OCI-LY7 (cell line): ENCODE data around the gene SRRM4. TPM values are rescaled to one million over a fixed set of nuclear protein-coding genes. Genes with fewer than 3 reads are reported as not detected.

Source experiments
- BruUV-seq: library from RNA; stranded (reverse); fragments of 400-500 nt; replicated peaks from 2 replicates; lab custom pipeline; 2021; lab: Mats Ljungman, UMichigan
- CTCF ChIA-PET: fragments of 300-600 bp; sonication (Branson Sonifier 250); formaldehyde crosslinking; loops from one replicate; lab custom pipeline; 2022; ENCODE audit warnings: antibody characterized with exemption; ENCODE audit not compliant: unreplicated experiment; lab: Charles Lee
- POLR2A ChIA-PET: fragments of 300-600 bp; sonication (Branson Sonifier 250); formaldehyde crosslinking; loops from one replicate; lab custom pipeline; 2022; ENCODE audit warnings: antibody characterized with exemption; lab: Charles Lee
- DNase-seq: peaks from one replicate; pipeline ENCODE4 v3.0.0-alpha.2; 2015; ENCODE audit warnings: low spot score
- H2AFZ ChIP-seq: fragments of 200-600 bp; sonication (generic), shearing (Covaris generic); 2 replicates; pipeline ENCODE4 v1.6.1; 2014; ENCODE audit warnings: mild to moderate bottlenecking, antibody characterized with exemption, low read length, moderate library complexity
- H3K27ac ChIP-seq: fragments of 200-600 bp; sonication (generic); 2 replicates; pipeline ENCODE4 v1.5.1; 2014; ENCODE audit warnings: mixed run types, low read depth, mild to moderate bottlenecking, moderate library complexity, low read length, inconsistent platforms; ENCODE audit not compliant: poor library complexity, severe bottlenecking
- H3K36me3 ChIP-seq: fragments of 200-600 bp; sonication (generic); 2 replicates; pipeline ENCODE4 v1.6.1; 2014; ENCODE audit warnings: mild to moderate bottlenecking, antibody characterized with exemption, low read length, moderate library complexity, mixed read lengths; ENCODE audit not compliant: insufficient read depth
- H3K4me1 ChIP-seq: fragments of 200-600 bp; sonication (generic); 2 replicates; pipeline ENCODE4 v1.5.1; 2014; ENCODE audit warnings: mild to moderate bottlenecking, low read length; ENCODE audit not compliant: insufficient read depth, poor library complexity, severe bottlenecking
- H3K4me2 ChIP-seq: fragments of 200-600 bp; sonication (generic); 2 replicates; pipeline ENCODE4 v1.6.1; 2014; ENCODE audit warnings: mild to moderate bottlenecking, low read length
- H3K4me3 ChIP-seq: fragments of 200-600 bp; sonication (generic); 2 replicates; pipeline ENCODE4 v1.5.1; 2014; ENCODE audit warnings: mild to moderate bottlenecking, low read depth, low read length; ENCODE audit not compliant: poor library complexity, severe bottlenecking
- H3K79me2 ChIP-seq: fragments of 200-600 bp; sonication (generic); 2 replicates; pipeline ENCODE4 v1.6.1; 2016; ENCODE audit warnings: low read depth, mild to moderate bottlenecking, low read length, moderate library complexity, mixed read lengths; ENCODE audit not compliant: insufficient read depth
- H3K9me2 ChIP-seq: fragments of 200-600 bp; sonication (generic); 2 replicates; pipeline ENCODE4 v1.6.1; 2016; ENCODE audit warnings: mild to moderate bottlenecking, low read length, mixed read lengths; ENCODE audit not compliant: insufficient read depth
- H3K9me3 ChIP-seq: fragments of 200-600 bp; sonication (generic); 2 replicates; pipeline ENCODE4 v1.6.1; 2014; ENCODE audit warnings: mild to moderate bottlenecking, mixed run types, low read length, mixed read lengths
- H4K20me1 ChIP-seq: fragments of 200-600 bp; sonication (generic); 2 replicates; pipeline ENCODE4 v1.6.1; 2014; ENCODE audit warnings: mild to moderate bottlenecking, antibody characterized with exemption, low read length, moderate library complexity, mixed read lengths; ENCODE audit not compliant: insufficient read depth
- CTCF ChIP-seq: fragments of 200-600 bp; sonication (generic); conservative IDR thresholded peaks from 2 replicates; pipeline ENCODE4 v1.5.1; 2014; ENCODE audit warnings: mild to moderate bottlenecking, antibody characterized with exemption, low read length, moderate library complexity, mixed read lengths
- EZH2phosphoT487 ChIP-seq: fragments of 200-600 bp; sonication (generic); IDR thresholded peaks from 2 replicates; pipeline ENCODE4 v1.6.1; 2018; ENCODE audit warnings: low read depth, borderline replicate concordance, mild to moderate bottlenecking, mixed run types, antibody characterized with exemption, low read length, moderate library complexity, mixed read lengths
- intact Hi-C: fragments of 100-400 bp; cut with micrococcal nuclease; formaldehyde crosslinking; loops from one replicate; pipeline ENCODE4 v1.10.0; 2022; ENCODE audit not compliant: unreplicated experiment
- total RNA-seq, 2 experiments: library from RNA; depleted of rRNA in 1 of 2; stranded (reverse); fragments of >200 nt in 1 of 2; shearing (Covaris generic) in 1 of 2; gene quantifications; 2 replicates each; pipeline ENCODE4 v1.2.3, GENCODE V29; 2014 to 2022

Gene SRRM4
- total RNA-seq, 2 experiments from 2014 or later = not detected

DNA sequence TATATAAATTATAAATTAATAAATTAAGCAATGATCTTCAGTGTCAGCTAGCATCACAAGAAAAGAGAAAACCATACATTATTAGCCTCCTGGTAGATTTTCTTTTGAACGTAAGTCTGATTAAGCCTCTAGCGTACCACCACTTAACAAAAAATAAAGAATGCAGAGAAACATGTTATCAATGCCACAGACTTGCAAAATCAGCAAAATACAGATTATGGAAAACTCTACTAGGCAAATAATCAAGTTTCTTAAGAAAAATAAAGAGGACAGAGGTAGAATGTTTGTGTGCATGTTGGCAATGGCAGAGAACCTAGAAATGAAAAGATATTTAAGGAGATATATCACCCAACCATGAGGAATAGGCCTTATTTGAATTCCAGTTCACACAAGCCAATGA is 8.4 kb upstream of the SRRM4 start:
- Histone ChIP-seq H3K4me2 (no peak overlapping the region), H3K27ac (no peak overlapping the region), H3K79me2 (no peaks in the 10 kb centered on the region), H2AFZ (no peak overlapping the region), H4K20me1 (no peaks in the 10 kb centered on the region), H3K4me3 (no peak overlapping the region), H3K4me1 (no peaks in the 10 kb centered on the region), H3K9me3 (no peaks in the 10 kb centered on the region), H3K9me2 (no peaks in the 10 kb centered on the region), H3K36me3 (no peaks in the 10 kb centered on the region)
- TF ChIP-seq CTCF (no peak), EZH2phosphoT487 (no peak)
- no TSS peak for BruUV-seq
- CTCF ChIA-PET = no interaction called here
- no peak for DNase-seq
- intact Hi-C loops = loop anchor here (10.0 kb wide), 1 partner anchor 442 kb away; no protein-coding TSS in a partner anchor
- POLR2A ChIA-PET = no interaction called here

DNA sequence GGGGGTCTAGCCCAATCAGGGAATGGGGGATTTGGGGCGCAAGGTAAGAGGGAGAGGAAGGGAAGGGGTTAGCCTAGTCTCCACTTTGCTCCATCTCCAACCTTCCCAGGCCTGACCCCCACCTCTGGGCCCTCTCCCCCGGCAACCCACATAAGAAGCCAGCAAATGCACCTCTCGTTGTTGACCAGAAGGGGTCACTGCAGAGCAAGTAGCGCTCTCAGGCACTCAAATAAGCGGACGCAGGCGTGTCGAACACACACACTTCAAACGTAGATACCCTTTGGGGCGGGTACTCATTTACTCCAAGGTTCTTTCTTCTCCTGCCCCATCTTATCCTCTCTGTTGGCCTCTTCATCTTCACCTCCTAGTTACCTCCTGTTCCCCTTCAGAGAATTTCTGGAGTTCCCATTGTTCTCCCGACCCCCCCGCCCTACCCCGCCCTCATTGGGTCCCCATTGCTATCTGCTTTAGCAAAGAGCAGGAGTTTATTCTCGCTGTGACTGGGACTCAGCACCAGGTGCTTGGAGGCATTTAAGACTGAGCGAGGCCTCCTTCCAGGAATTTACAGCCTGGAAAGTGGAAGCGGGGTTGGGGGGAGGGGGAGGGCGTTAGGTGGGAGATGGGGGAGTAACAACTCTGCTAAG is 1.5 kb upstream of the SRRM4 start:
- peak; percentile 47 for DNase-seq

More for the DNA sequence above, 1.5 kb upstream of the SRRM4 start:
- TF ChIP-seq EZH2phosphoT487 (no peak), CTCF (peak; percentile 78)
- ChIA-PET CTCF (no interaction called here), POLR2A (no interaction called here)
- H3K9me2 ChIP-seq = no peaks in the 10 kb centered on the region
- H3K4me2 ChIP-seq = no peak overlapping the region
- H3K79me2 ChIP-seq = no peaks in the 10 kb centered on the region
- no peak overlapping the region for H2AFZ ChIP-seq
- no TSS peak for BruUV-seq
- H3K4me3 ChIP-seq = no peak overlapping the region
- no peaks in the 10 kb centered on the region for H4K20me1 ChIP-seq
- H3K9me3 ChIP-seq = no peaks in the 10 kb centered on the region
- no peaks in the 10 kb centered on the region for H3K4me1 ChIP-seq
- intact Hi-C loops = loop anchor here (10.0 kb wide), 1 partner anchor 435 kb away; no protein-coding TSS in a partner anchor
- H3K36me3 ChIP-seq = no peaks in the 10 kb centered on the region
- no peak overlapping the region for H3K27ac ChIP-seq
